ENCODE measurements around the gene OGFOD1. TPM values are rescaled to one million over a fixed set of nuclear protein-coding genes. Genes with fewer than 3 reads are reported as not detected.

Gene OGFOD1
- total and polyA plus RNA-seq, 9 donors, result 30.7 to 46.2 (median 39.0) TPM

DNA sequence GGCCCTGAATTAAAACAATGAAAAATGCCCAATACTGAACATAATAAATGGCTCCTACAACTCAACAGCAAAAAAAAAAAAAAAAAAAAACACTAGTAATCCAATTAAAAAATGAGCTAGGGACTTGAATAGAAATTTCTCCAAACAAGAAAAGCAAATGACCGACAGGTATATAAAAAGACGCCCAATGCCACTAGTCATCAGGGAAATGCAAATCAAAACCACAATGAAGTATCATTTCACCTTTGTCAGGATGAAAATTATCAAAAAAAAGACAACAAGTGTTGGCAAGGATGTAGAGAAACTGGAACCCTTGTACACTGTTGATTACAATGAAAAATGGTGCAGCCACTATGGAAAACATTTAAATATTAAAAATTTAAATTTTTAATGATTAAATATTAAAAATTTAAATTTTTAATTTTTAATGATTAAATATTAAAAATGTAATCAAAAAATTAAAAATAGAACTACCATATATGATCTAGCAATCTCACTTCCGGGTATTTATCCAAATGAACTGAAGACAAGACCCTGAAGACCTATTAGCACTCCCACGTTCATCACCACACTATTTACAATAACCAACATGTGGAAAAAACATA, 40.4 kb downstream of the OGFOD1 start:
- Histone ChIP-seq H3K27me3 (ENCODE audit: control insufficient read depth, insufficient read depth, low read length) (no peaks in the 10 kb centered on the region), H3K9me3 (replicated peaks; ENCODE audit: control insufficient read depth, low read depth, low read length) (no peaks in the 10 kb centered on the region), H3K27ac (ENCODE audit: low read length) (no peak overlapping the region), H3K4me3 (ENCODE audit: low read length) (no peak overlapping the region), H3K36me3 (ENCODE audit: control insufficient read depth, insufficient read depth, low read length) (peaks cover 1% of the 10 kb centered on the region), H3K4me1 (ENCODE audit: control insufficient read depth, insufficient read depth, low read length) (no peaks in the 10 kb centered on the region)
- DNase-seq, result no peak
- WGBS (ENCODE audit: insufficient coverage), result no CpG with 5 or more reads among the region's 4 CpGs

DNA sequence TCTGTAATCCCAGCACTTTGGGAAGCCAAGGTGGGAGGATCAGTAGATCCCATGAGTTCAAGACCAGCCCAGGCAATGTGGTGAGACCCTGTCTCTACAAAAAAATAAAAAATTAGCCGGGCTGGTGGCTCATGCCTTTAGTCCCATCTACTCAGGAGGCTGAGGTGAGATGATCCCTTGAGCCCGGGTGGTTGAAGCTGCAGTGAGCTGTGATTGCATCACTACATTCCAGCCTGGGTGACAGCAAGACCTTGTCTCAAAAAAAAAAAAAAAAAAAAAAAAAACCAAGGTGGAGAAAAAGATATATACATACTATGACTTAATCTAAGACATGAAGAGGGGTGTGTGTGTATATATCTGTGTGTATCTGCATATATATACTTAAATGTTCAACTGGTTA, 41.8 kb downstream of the OGFOD1 start:
- no CpG with 5 or more reads among the region's 2 CpGs for WGBS (ENCODE audit: insufficient coverage)
- H3K27me3 ChIP-seq (ENCODE audit: control insufficient read depth, insufficient read depth, low read length), result no peaks in the 10 kb centered on the region
- peaks cover 6% of the 10 kb centered on the region for H3K36me3 ChIP-seq (ENCODE audit: control insufficient read depth, insufficient read depth, low read length)
- no peaks in the 10 kb centered on the region for H3K9me3 ChIP-seq (replicated peaks; ENCODE audit: control insufficient read depth, low read depth, low read length)
- DNase-seq, result no peak
- no peaks in the 10 kb centered on the region for H3K4me1 ChIP-seq (ENCODE audit: control insufficient read depth, insufficient read depth, low read length)
- H3K27ac ChIP-seq (ENCODE audit: low read length), result no peak overlapping the region
- H3K4me3 ChIP-seq (ENCODE audit: low read length), result no peak overlapping the region

DNA sequence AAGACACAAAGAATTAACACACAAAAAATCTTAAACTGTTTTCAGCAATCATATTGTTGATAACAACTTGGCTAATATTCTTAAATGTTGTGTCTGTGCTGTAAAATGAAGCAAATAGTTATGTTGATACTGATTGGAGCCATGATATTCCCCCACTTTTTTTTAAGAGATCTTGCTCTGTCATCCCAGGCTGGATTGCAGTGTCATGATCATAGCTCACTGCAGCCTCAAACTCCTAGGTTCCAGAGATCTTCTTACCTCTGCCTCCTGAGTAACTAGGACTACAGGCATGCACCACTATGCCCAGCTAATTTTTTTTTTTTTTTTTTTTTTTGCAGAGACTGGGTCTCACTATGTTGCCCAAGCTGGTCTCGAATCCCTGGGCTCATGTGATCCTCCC, 42.5 kb downstream of the OGFOD1 start:
- no peak overlapping the region for H3K4me3 ChIP-seq (ENCODE audit: low read length)
- peaks cover 13% of the 10 kb centered on the region for H3K36me3 ChIP-seq (ENCODE audit: control insufficient read depth, insufficient read depth, low read length)
- H3K4me1 ChIP-seq (ENCODE audit: control insufficient read depth, insufficient read depth, low read length), result no peaks in the 10 kb centered on the region
- no peaks in the 10 kb centered on the region for H3K9me3 ChIP-seq (replicated peaks; ENCODE audit: control insufficient read depth, low read depth, low read length)
- H3K27me3 ChIP-seq (ENCODE audit: control insufficient read depth, insufficient read depth, low read length), result no peaks in the 10 kb centered on the region
- 83% methylated on average over 1 of the region's 1 CpG for WGBS (ENCODE audit: insufficient coverage)
- H3K27ac ChIP-seq (ENCODE audit: low read length), result no peak overlapping the region
- DNase-seq, result no peak

DNA sequence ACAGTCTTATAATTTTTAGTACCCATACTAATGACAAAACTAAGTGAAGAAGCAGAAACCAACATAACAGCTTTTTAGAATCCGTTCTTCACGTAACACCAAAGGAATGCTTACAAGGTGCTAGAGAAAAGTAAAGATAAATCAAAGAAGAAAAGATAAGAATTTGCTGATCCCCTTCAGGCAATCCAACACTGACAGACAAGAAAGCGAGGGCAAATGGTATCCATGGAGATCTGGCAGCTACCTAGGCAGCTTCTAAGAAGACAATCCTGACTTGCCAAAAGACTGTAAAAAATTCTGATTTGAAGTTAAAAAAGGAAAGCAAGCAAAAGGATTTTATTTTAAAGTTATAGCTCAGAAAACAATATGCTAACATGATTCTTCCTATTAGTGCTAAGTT, 53.8 kb downstream of the OGFOD1 start:
- Histone ChIP-seq H3K4me1 (ENCODE audit: control insufficient read depth, insufficient read depth, low read length) (no peaks in the 10 kb centered on the region), H3K4me3 (ENCODE audit: low read length) (no peak overlapping the region), H3K9me3 (replicated peaks; ENCODE audit: control insufficient read depth, low read depth, low read length) (no peaks in the 10 kb centered on the region), H3K36me3 (ENCODE audit: control insufficient read depth, insufficient read depth, low read length) (peaks cover 33% of the 10 kb centered on the region), H3K27me3 (ENCODE audit: control insufficient read depth, insufficient read depth, low read length) (no peaks in the 10 kb centered on the region), H3K27ac (ENCODE audit: low read length) (no peak overlapping the region)
- peak; percentile 56 for DNase-seq
- no CpG with 5 or more reads among the region's 3 CpGs for WGBS (ENCODE audit: insufficient coverage)

DNA sequence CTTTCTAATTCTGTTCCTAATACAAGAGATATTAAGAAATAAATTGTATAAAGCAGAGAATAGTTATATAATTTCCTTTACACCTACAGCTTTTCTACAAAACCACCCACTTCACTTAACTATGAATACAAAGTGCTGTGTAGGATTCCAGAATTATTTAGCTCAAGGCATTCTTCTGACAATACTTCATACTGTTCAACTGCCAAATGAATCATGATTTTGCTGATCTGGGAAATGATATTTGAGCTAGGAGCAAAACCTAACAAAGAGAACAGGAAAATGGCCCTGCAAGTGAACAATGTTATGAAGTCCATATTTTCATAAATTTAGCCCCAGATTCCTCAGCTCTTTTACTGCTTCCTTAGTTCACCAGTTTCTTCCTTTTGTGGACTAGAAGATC, 55.6 kb downstream of the OGFOD1 start:
- H3K9me3 ChIP-seq (replicated peaks; ENCODE audit: control insufficient read depth, low read depth, low read length), result no peaks in the 10 kb centered on the region
- peaks cover 27% of the 10 kb centered on the region for H3K36me3 ChIP-seq (ENCODE audit: control insufficient read depth, insufficient read depth, low read length)
- peak overlapping the region; percentile 71 for H3K27ac ChIP-seq (ENCODE audit: low read length)
- no peaks in the 10 kb centered on the region for H3K27me3 ChIP-seq (ENCODE audit: control insufficient read depth, insufficient read depth, low read length)
- H3K4me1 ChIP-seq (ENCODE audit: control insufficient read depth, insufficient read depth, low read length), result no peaks in the 10 kb centered on the region
- peak; percentile 85 for DNase-seq
- no peak overlapping the region for H3K4me3 ChIP-seq (ENCODE audit: low read length)

DNA sequence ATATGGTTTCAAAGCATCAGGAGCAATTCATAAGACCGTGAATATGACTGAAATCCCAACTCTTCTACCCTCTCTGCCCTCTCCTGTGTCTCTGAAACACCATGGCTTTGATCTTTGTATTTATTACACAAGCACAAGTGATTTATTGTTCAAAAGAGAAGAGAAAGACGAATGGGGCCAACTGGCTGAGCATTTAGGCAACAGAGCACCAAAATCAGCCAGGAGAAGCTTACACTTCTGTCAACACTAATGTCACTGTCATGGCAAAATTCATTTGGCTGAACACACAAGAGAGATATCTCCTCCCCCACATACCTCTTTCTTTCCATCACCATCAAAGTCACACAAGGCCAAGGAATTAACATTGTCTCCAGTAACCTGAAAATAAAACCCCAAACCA, 59.2 kb downstream of the OGFOD1 start:
- WGBS (ENCODE audit: insufficient coverage), result no CpG with 5 or more reads among the region's 2 CpGs
- no peak for DNase-seq
- Histone ChIP-seq H3K27ac (ENCODE audit: low read length) (no peak overlapping the region), H3K4me1 (ENCODE audit: control insufficient read depth, insufficient read depth, low read length) (no peaks in the 10 kb centered on the region), H3K36me3 (ENCODE audit: control insufficient read depth, insufficient read depth, low read length) (peaks cover 13% of the 10 kb centered on the region), H3K4me3 (ENCODE audit: low read length) (no peak overlapping the region), H3K27me3 (ENCODE audit: control insufficient read depth, insufficient read depth, low read length) (no peaks in the 10 kb centered on the region), H3K9me3 (replicated peaks; ENCODE audit: control insufficient read depth, low read depth, low read length) (no peaks in the 10 kb centered on the region)

DNA sequence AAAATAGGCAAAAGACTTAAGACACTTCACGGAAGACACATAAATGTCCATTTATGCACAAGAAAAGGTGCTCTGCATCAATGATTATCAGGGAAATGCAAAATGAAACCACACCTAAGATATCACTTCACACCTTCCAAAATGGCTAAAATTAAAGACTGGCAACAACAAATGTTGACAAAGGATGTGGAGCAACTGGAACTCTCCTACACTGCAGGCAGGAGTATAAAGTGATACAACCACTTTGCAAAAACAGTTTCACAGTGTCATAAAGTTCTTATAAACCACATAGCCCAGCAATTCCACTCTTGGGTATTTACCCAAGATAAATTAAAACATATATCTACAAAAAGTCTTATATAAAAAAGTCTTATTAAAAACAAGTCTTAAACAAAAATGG, 60.7 kb downstream of the OGFOD1 start:
- Histone ChIP-seq H3K4me3 (ENCODE audit: low read length) (no peak overlapping the region), H3K9me3 (replicated peaks; ENCODE audit: control insufficient read depth, low read depth, low read length) (no peaks in the 10 kb centered on the region), H3K27ac (ENCODE audit: low read length) (no peak overlapping the region), H3K36me3 (ENCODE audit: control insufficient read depth, insufficient read depth, low read length) (peaks cover 13% of the 10 kb centered on the region), H3K4me1 (ENCODE audit: control insufficient read depth, insufficient read depth, low read length) (no peaks in the 10 kb centered on the region), H3K27me3 (ENCODE audit: control insufficient read depth, insufficient read depth, low read length) (no peaks in the 10 kb centered on the region)
- WGBS (ENCODE audit: insufficient coverage), result no CpG with 5 or more reads among the region's 1 CpG
- DNase-seq, result no peak

DNA sequence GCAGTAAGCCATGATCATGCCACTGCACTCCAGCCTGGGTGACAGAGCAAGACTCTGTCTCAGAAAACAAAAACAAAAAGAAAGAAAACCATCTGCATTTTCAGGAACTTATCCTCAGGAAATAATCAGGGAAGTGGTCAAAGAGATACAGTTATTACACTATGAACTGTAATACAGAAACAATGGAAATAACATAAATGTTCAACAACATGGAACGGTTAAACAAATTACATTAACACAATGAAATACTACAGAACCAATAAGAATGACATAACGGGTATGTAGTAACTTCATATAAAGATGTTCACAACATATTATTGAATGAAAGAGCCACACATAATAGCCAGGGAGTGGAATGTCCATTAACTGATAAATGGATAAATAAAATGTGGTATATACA, 61.7 kb downstream of the OGFOD1 start:
- Histone ChIP-seq H3K36me3 (ENCODE audit: control insufficient read depth, insufficient read depth, low read length) (peaks cover 13% of the 10 kb centered on the region), H3K27ac (ENCODE audit: low read length) (no peak overlapping the region), H3K27me3 (ENCODE audit: control insufficient read depth, insufficient read depth, low read length) (no peaks in the 10 kb centered on the region), H3K4me3 (ENCODE audit: low read length) (no peak overlapping the region), H3K9me3 (replicated peaks; ENCODE audit: control insufficient read depth, low read depth, low read length) (no peaks in the 10 kb centered on the region), H3K4me1 (ENCODE audit: control insufficient read depth, insufficient read depth, low read length) (no peaks in the 10 kb centered on the region)
- WGBS (ENCODE audit: insufficient coverage), result no CpG with 5 or more reads among the region's 2 CpGs
- DNase-seq, result no peak

DNA sequence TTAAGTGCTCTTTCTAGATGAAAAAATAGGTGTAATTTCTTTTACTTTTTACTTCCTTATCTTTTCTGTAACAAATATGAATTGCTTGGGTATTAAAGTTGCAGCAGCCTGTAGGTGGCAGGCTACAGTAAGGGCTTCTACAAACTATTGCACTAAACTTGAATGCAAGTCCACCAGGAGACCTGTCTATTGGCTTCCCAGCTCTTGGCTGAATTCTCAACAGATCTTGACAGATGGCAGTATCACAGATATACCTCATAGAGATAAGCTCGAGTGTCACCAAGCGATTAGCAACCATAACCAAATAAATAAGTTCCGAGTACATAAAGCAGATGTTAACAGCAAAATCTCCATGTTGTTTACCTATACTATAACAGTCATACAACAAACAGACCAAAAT, 62.6 kb downstream of the OGFOD1 start:
- H3K27me3 ChIP-seq (ENCODE audit: control insufficient read depth, insufficient read depth, low read length), result no peaks in the 10 kb centered on the region
- H3K9me3 ChIP-seq (replicated peaks; ENCODE audit: control insufficient read depth, low read depth, low read length), result no peaks in the 10 kb centered on the region
- H3K27ac ChIP-seq (ENCODE audit: low read length), result no peak overlapping the region
- H3K36me3 ChIP-seq (ENCODE audit: control insufficient read depth, insufficient read depth, low read length), result peaks cover 9% of the 10 kb centered on the region
- H3K4me3 ChIP-seq (ENCODE audit: low read length), result no peak overlapping the region
- peaks cover 2% of the 10 kb centered on the region for H3K4me1 ChIP-seq (ENCODE audit: control insufficient read depth, insufficient read depth, low read length)
- WGBS (ENCODE audit: insufficient coverage), result no CpG with 5 or more reads among the region's 3 CpGs
- DNase-seq, result peak; percentile 57

DNA sequence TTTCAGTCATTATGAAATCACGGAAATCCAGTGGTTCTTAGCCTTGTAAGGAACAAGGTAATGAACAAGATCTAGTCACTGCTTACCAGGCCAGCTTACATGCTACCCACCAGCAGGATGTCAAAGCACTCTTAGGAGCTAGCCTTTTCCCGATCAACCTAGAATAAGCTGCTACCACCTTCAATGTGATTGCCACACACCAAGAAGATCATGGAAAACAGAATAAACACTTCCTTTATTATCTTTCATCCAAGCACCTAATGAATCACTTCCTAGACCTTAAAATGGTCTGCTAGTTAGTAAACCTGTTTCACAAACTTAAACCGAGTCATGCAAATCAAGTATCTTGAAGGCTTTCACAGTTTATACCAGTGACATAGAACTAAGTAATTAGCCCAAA, 63.5 kb downstream of the OGFOD1 start:
- no peak for DNase-seq
- 100% methylated on average over 1 of the region's 3 CpGs for whole genome bisulfite sequencing (ENCODE audit: insufficient coverage)
- peaks cover 6% of the 10 kb centered on the region for H3K4me1 ChIP-seq (ENCODE audit: control insufficient read depth, insufficient read depth, low read length)
- H3K9me3 ChIP-seq (replicated peaks; ENCODE audit: control insufficient read depth, low read depth, low read length), result no peaks in the 10 kb centered on the region
- H3K27ac ChIP-seq (ENCODE audit: low read length), result no peak overlapping the region
- peaks cover 6% of the 10 kb centered on the region for H3K36me3 ChIP-seq (ENCODE audit: control insufficient read depth, insufficient read depth, low read length)
- no peaks in the 10 kb centered on the region for H3K27me3 ChIP-seq (ENCODE audit: control insufficient read depth, insufficient read depth, low read length)
- H3K4me3 ChIP-seq (ENCODE audit: low read length), result no peak overlapping the region

DNA sequence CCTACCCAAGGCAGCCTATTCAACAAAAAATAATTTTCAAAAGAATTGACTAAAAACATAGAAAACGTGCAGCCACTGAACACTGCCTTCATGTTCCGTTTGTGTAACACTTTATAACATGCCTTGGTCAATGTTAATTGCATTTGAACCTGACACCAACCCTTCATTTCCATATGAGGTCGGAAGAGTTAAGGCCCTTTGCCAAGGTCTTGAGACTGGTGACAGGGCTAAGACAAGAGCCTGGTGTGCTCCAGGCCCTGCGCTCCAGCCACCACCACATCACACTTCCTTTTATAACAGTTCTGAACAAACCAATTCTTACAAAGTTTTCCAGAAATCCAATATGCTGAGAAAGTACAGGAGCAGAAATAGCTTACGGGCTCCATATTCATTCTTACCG, 64.3 kb downstream of the OGFOD1 start:
- Histone ChIP-seq H3K4me1 (ENCODE audit: control insufficient read depth, insufficient read depth, low read length) (peaks cover 9% of the 10 kb centered on the region), H3K4me3 (ENCODE audit: low read length) (no peak overlapping the region)

More for the DNA sequence above, 64.3 kb downstream of the OGFOD1 start:
- 72% methylated on average over 3 of the region's 6 CpGs for WGBS (ENCODE audit: insufficient coverage)
- H3K9me3 ChIP-seq (replicated peaks; ENCODE audit: control insufficient read depth, low read depth, low read length), result no peaks in the 10 kb centered on the region
- no peak overlapping the region for H3K27ac ChIP-seq (ENCODE audit: low read length)
- H3K36me3 ChIP-seq (ENCODE audit: control insufficient read depth, insufficient read depth, low read length), result no peaks in the 10 kb centered on the region
- no peaks in the 10 kb centered on the region for H3K27me3 ChIP-seq (ENCODE audit: control insufficient read depth, insufficient read depth, low read length)
- no peak for DNase-seq

Measured in muscle of leg (tissue), 11 donors.